ENCODE measurements around the gene DSC1.

GRCh38 chr18:31101183-31102024 lies 61.3 kb downstream of the DSC1 start:
- TF ChIP-seq CTCF (IDR thresholded peaks at IDR 0.05; ENCODE audit: low read length) (no peak), EZH2 (IDR thresholded peaks at IDR 0.05; ENCODE audit: borderline replicate concordance, low read length) (no peak)
